GM15510 (cell line): ENCODE measurements around the gene WDR64.

Source experiments
- POLR2A ChIP-seq: IDR thresholded peaks from 3 replicates; pipeline ENCODE4 v1.6.1; 2011; ENCODE audit warnings: borderline replicate concordance; ENCODE audit not compliant: insufficient read length; ENCODE audit errors: extremely low read depth

The WDR64 gene

GRCh38 chr1:241652012-241652411 lies at the start of gene WDR64:
TSS of gene WDR64 (plus strand) at chr1:241652281. CDS start at chr1:241652485, 204 bp downstream.
- TF ChIP-seq POLR2A, result no peak

DNA sequence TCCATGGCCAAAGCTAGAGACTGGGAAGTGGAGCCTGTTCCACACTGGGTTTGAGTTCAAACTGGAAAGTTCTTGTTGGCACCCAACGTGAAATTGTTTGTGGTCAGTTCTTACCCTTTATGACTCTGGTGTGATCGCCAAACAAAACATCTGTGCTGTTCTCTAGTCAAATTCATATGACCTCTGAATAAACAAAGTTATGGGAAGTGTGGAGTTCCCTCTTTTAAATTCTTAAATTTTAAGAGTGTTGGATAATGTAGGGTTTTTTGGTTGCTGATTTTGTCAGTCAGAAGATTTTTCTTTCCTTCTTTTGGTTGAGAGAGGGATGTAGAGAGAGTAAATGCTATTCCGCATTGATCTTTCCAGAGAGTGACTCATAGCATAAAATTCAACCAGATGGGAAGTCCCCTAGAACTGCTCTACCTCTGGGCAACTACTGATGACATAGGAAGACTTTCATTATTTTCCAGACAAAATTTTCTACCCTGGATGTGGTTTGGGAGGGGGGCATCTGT lies 48.3 kb upstream of the WDR64 start:
- no peak for TF ChIP-seq POLR2A

DNA sequence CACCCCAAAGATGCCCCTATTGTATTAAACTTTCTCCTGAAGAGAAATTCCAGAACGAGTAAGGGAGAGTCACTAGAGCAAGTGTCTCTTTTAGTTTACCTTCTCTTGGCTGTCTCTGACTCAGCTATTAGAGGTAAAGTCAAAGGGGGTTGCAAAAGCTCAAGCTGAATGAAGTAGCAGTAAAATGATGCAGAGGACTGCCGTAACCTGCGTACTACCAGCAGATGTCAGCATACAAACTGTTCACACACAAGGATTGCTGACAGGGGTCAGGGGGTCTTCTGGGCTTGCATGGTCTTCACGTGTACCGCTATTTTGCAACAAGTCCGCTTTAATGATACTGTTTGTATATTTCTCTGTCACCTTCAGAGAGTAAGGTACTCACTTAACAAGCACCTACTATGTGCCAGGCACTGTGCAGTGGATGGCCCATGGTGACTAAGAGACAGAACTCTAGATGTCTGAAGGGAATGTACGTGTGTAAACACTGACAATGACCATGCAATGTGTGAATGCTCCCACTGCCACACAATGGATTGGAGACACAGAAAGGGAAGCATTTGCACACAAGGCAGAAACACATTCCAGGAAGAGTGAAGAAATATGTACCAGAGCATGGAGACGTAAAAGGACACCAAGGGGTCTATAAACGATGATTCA lies 46.8 kb upstream of the WDR64 start:
- no peak for TF ChIP-seq POLR2A

DNA sequence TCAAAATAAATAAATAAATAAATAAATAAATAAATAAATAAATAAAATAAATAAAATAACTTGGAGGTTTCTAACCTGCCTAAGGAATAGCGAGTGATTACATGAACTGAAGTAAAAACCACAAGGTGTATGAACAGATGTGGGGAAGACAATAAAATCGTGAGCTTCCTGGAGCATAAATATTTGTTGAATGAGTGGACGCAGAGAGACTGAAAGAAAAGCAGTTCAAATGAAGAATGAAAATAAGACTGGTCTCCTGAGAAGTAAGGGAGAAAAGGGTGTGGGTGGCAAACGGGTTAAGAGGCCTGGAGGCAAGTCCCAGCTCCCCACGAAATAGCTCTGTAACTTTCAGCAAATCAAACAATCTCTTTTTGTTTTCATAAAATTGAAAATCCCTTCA lies 45.5 kb upstream of the WDR64 start:
- no peak for TF ChIP-seq POLR2A

DNA sequence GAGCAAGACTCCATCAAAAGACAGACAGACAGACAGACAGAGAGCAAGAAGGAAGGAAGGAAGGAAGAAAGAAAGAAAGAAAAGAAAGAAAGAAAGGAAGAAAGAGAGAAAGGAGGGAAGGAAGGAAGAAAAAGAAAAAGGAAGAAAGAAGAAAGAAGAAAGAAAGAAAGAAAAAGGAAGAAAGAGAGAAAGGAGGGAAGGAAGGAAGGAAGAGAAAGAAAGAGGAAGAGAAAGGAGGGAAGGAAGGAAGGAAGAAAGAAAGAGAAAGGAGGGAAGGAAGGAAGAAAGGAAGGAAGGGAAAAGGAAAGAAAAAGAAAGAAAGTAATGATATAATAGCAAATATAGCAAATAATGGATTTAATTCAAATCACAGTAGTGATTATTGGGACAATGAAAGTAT lies 44.6 kb upstream of the WDR64 start:
- TF ChIP-seq POLR2A, result no peak

DNA sequence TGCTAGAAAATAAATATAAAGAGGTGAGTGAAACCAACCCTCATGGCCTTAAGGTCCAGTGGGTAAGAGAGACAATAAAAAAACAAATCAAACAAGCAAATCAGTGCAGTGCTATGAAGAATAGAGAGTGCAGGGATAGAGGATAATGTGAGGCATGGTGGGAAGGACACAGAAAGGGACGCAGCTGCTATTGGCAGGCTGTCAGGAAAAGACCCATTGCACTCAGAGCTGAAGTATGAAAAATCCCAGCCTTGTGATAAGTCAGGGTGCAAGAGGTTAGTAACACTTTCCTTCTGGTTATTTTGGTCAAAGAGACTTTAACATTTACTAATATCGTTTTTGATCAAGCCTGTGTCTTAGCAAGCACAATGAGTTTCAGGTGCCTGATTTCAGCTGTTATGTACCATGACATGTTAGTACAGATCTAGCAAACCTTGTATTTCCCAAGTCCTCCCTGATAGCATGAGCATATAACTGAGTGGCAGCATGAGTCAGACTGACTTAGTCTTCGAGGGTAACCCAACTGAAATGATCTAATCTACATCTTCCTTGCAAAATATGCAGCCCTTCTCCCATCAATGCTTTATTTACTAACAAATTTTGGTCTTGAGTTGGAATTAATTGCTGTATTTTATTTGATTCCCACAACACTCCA lies 43.6 kb upstream of the WDR64 start:
- TF ChIP-seq POLR2A, result no peak

DNA sequence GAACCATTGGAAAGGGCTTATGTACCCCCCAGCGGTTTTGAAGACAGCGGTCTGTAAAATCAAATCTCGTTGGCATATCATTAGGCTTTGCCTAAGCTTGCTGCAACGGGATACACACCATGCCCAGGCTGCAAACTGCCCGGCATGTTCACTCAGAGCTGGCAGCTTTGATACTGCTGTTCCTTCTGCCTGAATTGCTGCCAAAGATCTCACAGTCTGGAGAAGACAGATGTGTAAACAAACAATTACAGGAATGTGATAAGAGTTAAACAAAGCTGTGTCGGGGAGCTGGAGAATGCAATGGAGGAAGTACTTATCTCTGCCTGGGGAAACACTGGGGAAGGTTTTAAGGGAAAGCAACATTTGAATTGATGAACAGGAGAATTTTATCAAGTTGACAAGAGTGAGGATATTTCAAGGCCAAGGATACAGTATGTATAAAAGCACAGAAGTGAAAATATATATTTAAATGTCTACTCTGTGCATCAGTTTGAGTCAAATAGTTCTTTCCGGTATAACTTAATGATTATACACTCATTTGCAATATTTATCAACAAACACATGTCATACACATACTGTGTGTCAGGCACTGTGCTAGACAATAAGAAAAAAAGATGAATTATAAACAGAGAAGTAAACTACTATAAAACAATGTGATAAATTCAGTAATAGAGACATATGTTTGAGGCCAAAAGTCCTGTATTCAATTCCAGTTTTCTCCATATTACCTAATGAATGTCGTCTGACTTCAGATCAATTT lies 41.8 kb upstream of the WDR64 start:
- TF ChIP-seq POLR2A, result no peak

DNA sequence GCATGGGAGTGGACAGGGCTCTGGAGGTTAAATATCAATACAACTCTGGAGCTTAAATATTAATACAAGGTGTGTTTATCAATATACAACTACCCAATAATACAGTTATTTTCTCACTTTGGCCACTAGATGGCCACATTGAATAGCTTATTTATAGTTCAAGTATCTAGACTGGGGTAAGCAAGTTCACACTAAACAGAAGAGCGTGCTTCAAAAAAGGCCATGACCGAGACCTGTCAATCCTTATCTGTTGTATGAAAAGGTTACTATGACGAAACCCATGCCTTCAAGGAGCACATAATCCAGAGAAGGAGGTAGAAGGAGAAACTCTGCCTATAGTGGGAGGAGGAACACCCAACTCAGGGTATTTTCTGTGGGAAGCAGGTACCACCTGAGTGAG lies 41.0 kb upstream of the WDR64 start:
- TF ChIP-seq POLR2A, result no peak

DNA sequence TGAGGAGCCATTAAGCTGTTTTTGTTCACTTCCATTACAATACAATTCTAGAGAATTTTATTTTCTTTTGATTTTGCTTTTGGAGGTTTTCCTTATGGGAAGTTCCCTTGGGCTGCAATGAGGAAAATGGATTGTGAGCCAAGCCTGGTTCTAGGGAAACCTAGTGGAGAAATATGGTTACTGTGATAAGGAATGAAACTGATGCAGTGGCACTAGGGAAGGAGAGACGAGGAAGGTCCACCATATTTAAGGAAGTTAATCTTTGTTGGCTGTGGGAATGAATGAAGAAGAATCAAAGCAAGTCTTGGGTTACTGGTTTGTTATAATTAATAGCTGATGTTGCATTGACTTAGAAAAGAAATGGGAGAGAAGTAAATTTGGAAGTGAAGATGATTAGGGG lies 40.3 kb upstream of the WDR64 start:
- no peak for TF ChIP-seq POLR2A

DNA sequence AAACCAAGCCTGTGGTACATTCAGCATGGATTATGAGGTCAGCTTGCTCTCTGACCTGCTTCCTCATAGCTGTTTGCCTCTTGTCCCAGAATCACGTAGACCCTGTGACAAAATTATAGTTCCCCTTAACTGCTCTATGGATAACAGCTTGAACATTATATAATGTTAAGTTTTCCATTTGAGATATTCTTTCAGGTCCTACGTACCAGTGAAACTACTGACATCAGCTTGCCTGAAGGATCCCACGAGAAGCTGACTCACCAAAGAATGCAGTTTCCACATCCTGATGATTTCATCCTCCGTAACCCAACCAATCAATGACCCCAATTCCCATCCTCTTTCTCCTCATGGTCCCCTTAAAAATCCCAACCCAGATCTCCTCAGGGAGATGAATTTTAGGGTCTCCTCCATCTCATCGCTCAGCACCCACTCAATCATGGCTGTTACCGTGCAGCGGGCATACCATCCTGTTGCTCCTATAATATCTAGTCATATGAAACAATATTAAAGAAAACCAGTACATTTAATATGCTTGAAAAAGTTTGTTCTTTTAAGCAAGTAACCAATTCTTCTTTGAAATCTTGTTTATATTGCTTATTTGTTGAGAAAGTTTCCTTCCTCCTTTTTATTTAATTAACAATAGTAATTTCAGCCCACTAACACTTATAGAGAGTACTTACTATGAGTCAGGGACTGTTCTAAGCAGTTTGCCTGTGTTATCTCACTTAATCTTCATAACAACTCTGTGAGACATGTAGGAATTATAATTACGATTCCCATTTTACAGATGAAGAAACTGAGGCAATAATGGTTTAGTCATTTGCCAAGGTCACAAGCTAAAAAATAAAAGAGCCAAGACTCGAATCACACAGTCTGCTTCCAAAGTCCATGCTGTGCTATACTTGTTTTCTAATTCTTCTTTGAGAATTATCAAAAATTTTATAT lies 39.3 kb upstream of the WDR64 start:
- no peak for TF ChIP-seq POLR2A

DNA sequence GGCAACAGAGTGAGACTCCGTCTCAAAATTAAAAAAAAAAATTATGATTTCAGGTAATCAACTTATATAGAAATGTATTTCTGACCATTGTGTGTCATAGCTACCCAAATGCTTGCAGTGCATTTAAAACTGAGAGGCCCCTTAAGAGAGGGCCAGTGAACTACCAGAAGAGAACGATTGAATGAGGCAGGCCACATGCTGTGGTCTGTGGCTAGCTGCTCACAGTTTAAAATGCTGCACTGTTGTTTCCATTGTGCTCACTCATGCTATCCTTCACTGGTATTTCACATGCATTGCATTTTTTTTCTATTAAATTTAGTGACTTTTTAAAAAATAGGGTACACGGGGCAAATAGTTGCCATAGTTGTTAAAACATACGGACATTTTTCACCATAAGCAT lies 37.9 kb upstream of the WDR64 start:
- TF ChIP-seq POLR2A, result no peak

- TF ChIP-seq POLR2A, result no peak
These were observed 37.5 kb upstream of the WDR64 start for GRCh38 chr1:241614572-241614971.

- no peak for TF ChIP-seq POLR2A
These were observed 36.8 kb upstream of the WDR64 start for GRCh38 chr1:241615043-241615974.
